ENCODE data around the gene MED13L.

- no peak for TF ChIP-seq NR2F2 (IDR thresholded peaks at IDR 0.05)
- TF ChIP-seq GABPA (IDR thresholded peaks at IDR 0.05 in 1 of 2, conservative IDR thresholded peaks at IDR 0.05 in 1 of 2): no peak
- TF ChIP-seq FOXA1 (IDR thresholded peaks at IDR 0.05): no peak
- no peak for TF ChIP-seq CTCF (IDR thresholded peaks at IDR 0.05; ENCODE audit: low read depth, low read length, missing input control)
- TF ChIP-seq, protein P1, sequence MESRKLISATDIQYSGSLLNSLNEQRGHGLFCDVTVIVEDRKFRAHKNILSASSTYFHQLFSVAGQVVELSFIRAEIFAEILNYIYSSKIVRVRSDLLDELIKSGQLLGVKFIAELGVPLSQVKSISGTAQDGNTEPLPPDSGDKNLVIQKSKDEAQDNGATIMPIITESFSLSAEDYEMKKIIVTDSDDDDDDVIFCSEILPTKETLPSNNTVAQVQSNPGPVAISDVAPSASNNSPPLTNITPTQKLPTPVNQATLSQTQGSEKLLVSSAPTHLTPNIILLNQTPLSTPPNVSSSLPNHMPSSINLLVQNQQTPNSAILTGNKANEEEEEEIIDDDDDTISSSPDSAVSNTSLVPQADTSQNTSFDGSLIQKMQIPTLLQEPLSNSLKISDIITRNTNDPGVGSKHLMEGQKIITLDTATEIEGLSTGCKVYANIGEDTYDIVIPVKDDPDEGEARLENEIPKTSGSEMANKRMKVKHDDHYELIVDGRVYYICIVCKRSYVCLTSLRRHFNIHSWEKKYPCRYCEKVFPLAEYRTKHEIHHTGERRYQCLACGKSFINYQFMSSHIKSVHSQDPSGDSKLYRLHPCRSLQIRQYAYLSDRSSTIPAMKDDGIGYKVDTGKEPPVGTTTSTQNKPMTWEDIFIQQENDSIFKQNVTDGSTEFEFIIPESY (IDR thresholded peaks at IDR 0.05): no peak
- no peak for TF ChIP-seq TAF1 (conservative IDR thresholded peaks at IDR 0.05)
- TF ChIP-seq EGR1 (IDR thresholded peaks at IDR 0.05; ENCODE audit: low read depth in 2 of 2): no peak
- TF ChIP-seq RAD21 (IDR thresholded peaks at IDR 0.05): peak; percentile 25 to 41
- no peak for TF ChIP-seq SP1 (IDR thresholded peaks at IDR 0.05)
These were observed 36.2 kb downstream of the MED13L start for GRCh38 chr12:116241157-116241759.
